Stimulated activated CD4-positive, alpha-beta T cell treated with anti-CD3 and anti-CD28 coated beads, TNF-alpha, amount 100 ng/mL, for 24 hours (primary cell): Measurements from ENCODE around the gene BCAS4.

Source experiments
- DNase-seq, 3 experiments: peaks; one replicate each; pipeline ENCODE4 v3.0.0-alpha.2; 2020; ENCODE audit warnings: low read depth in 3 of 3

Gene BCAS4

DNA sequence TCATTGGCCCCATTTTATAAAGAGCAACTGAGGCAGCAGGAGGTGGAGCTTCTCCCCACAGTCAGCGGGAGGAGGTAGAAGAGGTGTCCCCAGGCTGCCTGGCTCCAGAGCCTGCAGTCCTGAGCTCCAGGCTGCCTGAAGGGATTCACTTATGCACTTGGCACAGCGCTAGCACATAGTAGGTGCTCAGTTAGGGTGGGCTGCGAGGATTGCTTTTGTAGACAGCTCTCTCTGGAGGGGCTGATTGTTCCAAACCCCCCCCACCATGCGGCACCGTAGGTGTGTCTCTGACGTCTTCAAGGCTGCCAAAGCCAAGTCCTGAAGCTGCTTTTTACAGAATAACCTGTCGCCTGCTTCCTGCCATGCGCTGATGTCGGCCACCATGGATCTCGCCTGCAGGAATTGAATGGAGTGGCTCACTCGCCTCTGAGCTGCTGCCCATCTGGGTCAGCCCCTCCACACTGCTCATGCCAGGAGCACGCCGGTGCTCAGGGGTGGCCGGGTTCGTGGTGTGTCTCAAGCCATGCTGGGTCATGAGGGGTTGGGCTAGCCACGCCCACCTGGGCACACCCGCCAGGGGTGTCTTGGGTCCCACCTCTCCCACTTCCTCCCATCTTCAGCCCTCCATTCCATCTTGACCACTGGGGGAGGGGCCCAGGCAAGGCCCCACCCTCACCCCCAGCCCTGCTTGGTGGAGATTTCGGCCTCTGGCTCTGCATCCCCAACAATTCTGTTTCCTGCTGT, 59.8 kb downstream of the BCAS4 start:
- no peak for DNase-seq

DNA sequence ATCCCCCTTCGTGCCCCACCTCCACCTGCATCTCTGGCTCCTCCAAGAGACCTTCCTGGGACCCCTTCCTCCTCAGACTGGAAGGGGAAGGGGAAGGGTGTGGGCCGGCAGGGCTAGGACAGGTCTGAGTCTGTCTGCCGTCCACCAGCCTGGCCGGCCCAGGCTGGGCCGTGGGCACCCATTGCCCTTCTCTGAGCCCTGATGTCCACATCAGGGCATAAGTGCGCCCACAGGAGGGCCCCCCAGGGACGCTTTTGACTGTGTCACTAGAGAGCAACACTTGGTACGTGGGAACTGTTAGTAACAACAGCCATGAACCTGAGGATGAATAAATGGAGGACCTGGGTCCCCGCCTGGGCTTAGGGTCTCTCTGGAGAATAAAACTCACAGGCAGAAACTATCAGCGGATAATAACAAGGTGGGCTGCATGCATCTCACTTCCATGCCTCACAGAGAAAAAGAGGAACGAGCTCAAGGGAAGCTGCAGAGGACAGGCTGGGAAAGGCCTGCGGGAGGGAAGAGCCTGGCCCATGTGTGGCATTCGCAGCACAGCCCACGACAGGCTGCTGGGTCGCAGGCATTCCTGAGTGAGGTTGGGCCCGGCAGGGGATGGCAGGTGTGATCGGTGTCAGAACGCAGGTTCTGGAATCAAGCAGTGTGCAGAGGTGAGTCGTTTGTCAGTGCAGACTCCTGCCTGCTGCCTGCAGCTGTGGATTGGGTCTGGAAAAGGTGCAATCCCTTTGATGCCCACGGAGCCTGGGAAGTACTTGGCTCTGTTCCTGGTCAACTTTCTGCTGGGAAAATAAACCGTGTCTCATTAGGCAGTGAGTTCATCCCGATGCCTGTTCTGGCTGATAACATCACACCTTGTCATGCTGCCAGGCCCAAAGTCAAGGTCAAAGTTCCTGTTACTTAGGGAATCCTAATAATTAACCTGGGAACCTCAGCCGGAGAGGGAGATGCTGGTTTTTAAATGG, 60.9 kb downstream of the BCAS4 start:
- no peak for DNase-seq

DNA sequence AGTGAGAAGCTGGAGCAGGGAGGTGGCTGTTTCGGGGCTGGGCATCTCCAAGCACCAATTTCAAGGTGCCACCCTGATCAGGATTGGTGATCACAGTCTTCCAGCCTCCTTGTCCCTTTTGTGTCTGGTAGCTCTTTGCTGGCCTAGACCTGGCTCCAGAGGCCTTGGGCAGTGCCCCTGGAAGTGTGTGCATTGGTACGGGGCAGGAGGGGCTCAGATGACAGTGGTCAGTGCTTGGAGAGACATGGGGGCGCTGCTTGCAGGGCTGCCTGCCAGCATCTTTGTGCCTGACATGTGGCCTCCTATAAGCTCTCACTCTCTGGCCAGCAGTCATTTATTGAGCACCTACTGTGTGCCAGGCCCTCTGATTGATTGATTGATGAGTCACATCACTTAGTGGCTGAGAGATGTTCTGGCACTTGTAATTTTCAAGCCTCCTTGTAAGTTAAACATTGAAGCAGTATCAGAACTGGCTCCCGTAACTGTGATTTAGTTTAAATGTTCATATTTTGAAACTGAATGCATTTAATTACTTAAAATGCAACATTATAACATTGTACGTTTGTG, 61.7 kb downstream of the BCAS4 start:
- no peak for DNase-seq

DNA sequence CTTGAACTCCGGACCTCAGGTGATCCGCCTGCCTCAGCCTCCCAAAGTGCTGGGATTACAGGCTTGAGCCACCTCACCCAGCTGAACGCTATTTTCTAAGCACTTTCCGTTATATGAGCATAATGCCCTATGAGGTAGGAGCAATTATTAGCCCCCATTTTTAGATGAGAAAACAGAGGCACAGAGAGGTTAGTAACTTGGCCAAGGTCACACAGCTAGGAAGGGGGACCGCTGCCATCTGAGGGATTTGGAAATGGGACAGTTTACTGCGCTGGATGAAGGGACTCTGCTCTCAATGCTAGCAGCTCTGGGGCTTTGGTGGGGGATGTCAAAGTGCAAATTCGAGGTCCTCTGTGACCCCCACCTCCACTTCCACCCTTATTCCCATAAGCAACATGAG, 62.5 kb downstream of the BCAS4 start:
- DNase-seq, result no peak

DNA sequence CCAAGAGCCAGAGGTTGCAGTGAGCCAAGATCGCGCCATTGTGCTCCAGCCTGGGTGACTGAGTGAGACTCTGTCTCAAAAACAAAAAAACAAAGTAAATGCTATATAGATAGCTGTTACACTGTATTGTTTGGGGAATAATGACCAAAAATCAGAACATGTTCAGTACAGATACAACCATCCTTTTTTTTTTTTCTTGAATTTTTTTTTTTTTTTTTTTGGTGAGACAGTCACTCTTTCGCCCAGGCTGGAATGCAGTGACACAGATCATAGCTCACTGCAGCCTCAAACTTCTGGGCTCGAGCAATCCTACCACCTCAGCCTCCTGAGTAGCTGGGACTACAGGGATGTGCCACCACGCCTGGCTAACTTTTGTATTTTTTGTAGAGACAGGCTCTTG, 63.7 kb downstream of the BCAS4 start:
- no peak for DNase-seq

DNA sequence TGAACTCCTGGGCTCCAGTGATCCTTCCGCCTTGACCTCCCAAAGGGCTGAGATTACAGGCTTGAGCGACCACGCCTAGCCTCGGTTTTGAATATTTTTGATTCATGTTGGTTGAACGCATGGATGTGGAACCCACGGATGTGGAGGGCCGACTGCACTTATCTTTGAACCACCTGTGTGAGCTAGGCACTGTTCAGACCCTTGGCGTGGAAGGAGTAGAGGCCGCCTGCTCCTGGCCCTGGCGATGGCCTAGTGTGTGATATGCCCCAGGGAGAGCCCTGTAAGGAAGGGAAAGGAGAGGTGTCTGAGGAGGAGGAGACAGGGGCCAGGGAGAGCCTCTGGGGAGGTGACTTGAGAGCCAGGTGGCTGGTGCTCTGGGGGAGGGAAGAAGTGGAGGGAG, 64.3 kb downstream of the BCAS4 start:
- no peak for DNase-seq

DNA sequence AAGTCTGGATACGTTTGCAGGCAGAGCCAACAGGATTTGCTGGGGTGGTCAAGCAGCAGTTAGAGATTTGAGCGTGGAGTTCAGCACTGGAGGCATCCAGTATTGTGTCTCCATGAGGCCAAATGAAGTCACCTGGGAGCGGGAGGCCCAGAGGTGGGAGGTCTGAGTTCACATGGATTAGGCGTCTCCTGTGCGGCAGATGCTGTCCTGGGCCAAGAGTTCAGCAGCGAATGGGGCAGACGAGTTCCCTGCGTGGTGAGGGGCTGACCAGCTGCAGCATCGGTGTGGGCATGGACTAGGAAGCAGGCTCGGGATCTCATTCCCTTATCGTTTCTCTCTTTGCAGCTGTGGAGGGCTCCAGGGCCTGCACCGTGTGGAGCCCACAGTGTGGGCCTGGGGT, 66.2 kb downstream of the BCAS4 start:
- DNase-seq, result no peak

DNA sequence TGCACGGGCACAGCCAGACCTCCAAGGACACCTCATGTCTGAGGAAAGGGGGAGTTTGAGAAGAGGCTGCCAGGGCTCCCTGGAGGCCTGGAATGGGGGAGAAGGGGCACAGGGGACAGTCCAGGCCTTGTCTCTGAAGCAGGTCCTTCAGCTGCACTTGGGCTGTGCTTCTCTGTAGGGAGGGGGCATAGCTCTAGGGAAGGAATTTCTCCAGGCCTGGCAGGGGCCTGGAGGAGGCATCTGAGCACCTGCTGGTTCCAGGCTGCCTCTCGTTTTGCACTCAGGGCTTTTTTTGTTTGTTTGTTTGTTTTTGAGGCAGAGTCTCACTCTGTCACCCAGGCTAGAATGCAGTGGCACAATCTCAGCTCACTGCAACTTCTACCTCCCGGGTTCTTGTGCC, 67.7 kb downstream of the BCAS4 start:
- DNase-seq, result no peak

DNA sequence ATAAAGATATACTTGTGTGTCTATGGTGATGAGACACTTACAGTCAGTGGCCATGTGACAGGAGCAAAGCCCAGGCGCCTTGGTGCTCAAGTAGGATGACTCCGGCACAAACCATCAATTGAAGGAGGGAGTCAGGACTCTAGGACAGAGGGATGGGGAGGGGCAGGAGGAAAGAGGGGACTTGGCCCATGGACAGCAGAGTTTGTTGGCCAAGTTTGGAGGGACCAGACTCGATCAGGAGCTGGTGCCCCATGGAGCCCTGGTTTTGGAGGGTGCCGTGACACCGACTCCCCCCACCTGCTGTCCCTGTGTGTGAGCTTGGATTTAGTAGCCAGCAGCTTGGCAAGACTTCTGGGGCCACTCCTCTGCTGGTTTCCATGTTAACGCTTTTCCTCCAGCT, 70.3 kb downstream of the BCAS4 start:
- no peak for DNase-seq

DNA sequence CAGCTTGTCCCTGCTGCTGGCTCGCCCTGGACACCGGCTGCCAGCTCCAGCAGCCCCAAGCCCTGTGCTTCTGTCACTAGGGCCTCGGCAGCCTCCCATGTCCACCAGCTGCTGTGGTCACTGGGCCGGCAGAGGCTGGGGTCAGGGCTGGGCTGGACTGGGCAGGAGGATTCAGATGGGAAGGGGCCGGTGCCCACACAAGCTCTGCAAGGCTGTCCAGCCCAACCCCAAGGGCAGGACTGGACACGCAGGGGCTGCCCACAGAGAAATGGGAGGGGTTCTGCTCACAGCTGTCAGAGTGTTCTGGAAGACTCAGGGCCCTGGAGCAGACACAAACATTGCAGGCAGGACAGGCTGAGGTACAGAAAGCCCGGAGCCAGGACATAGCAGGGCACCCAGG, 70.7 kb downstream of the BCAS4 start:
- DNase-seq, result no peak

DNA sequence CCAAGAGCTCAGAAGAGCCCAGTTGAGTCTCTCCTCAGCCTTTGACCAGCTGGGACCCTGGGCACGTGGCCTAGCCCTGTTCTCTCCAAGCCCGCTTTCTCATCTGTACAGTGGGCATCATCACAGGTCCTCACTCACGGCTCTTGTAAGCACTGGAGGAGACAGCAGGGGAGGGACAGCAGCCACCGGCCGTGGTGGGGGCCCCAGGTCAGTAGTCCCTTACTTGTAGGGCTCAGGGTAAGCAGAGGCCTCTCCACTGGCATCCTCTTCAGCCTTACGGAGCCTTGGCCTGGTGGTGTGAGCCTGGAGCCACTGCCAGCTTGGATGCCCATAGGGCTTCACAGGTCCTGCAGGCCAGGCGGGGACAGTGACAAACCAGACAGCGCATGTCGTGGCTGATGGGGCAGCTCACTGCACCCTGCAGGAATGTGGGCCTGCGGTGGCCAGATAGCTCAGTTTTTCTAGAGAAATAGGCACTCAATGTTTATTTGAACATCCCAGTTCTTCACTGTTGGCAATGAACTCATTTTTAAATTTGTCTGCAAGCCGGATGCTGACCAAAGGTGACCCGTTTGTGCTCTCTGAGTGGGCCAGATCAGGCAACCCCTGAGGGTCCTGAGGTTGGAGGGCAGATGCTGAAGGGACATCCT, 71.3 kb downstream of the BCAS4 start:
- DNase-seq, result no peak

DNA sequence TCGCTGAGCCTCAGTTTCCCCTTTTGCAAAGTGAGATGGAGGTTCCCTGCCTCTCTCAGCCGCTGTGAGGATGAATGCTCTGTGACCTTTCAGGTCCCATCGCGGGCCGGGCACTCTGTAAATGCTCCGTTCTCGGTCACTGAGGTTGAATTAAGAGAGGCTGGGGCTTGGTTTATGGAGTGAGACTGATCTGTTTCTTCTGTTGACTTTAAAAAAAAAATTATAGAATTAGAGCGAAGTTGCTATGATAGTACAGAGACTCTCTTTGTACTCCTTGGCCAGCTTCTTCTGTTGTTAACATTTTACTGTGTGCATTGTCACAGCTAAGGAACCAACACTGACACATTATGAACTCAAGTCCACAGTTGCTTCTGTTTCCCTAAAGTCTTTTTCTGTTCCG, 72.0 kb downstream of the BCAS4 start:
- no peak for DNase-seq

DNA sequence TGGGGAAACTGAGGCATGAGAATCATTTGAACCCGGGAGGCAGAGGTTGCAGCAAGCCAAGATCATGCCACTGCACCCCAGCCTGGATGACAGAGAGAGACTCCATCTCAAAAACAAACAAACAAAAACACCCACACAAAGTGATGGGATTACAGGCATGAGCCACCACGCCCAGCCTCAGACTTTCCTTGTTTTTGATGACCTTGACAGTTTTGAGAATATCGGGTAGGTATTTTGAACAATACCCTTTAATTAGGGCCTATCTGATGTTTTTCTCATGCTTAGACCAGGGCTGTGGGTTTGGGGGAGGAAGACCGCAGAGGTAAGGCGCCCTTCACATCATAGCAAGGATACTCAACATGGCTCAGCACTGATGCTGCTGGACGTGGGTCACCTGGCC, 72.9 kb downstream of the BCAS4 start:
- no peak for DNase-seq

DNA sequence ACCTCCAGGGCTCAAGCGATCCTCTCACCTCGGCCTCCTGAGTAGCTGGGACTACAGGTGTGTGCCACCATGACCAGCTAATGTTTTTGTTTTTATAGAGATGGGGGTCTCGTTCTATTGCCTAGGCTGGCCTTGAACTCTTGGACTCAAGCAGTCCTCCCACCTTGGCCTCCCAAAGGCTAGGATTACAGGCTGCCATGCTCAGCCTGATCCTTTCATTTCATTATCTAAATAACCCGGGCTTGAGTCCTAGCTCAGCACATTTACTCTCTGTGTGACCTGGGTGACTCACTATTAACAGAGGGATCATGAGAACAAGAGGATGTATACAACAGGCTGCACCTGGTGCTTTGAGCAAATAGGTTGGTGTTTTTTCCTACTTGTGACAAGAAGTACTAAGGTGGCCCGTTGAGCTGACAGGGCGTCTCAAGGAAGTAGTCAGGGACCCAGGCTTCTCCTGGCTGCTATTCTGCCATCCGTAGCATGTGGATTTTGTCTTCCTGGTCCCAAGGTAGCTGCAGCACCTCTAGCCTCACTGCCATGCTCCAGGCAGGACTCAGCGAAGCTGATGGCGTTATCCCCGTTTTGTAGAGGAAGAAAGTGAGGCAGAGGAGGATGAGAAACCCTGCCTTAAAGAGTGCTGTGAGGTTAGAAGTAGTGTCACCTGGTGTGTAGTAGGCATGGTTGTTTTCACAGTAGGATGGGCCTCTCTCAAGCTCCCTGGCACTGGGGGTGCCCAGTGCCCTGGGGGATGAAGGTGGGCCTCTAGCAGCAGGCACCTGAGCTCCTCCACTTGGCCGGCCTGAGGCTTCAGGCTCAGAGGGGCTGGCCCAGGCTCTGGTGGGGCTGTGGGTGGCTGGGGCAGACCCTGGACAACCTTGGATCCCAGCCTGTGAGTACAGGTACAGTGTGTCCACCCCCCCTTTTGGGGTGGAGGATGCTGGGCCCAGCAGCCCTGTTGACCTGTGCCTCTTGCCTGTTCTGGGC, 73.9 kb downstream of the BCAS4 start:
- DNase-seq, result no peak

DNA sequence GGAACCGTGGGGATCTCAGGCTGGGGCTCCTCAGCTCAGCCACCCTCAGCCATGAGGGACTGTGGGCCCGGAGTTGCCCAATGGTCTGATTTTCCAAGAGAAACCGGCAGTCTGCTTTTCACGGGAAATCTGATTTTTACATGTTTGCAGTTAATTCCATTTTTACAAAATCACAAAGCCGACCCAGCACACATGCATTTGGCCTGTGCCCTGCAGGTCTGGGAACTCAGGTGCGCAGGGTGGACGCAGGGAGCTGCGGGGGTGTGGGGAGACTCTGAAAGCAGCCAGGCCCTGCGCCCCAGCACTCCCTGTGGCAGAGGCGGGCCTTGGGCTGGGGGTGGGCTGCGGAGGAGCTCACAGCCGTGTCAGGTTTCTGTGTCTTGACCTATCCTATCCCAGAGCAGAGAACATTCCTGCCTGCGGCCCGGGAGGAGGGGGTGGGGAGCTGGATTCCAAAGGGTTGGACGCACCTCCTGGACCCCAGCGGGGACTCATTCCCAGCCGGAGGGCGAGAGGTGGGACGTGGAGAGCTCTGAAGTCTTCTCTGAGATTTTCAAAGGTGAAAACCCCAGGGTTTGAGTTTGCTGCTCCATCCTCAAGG, 75.8 kb downstream of the BCAS4 start:
- DNase-seq, result no peak

DNA sequence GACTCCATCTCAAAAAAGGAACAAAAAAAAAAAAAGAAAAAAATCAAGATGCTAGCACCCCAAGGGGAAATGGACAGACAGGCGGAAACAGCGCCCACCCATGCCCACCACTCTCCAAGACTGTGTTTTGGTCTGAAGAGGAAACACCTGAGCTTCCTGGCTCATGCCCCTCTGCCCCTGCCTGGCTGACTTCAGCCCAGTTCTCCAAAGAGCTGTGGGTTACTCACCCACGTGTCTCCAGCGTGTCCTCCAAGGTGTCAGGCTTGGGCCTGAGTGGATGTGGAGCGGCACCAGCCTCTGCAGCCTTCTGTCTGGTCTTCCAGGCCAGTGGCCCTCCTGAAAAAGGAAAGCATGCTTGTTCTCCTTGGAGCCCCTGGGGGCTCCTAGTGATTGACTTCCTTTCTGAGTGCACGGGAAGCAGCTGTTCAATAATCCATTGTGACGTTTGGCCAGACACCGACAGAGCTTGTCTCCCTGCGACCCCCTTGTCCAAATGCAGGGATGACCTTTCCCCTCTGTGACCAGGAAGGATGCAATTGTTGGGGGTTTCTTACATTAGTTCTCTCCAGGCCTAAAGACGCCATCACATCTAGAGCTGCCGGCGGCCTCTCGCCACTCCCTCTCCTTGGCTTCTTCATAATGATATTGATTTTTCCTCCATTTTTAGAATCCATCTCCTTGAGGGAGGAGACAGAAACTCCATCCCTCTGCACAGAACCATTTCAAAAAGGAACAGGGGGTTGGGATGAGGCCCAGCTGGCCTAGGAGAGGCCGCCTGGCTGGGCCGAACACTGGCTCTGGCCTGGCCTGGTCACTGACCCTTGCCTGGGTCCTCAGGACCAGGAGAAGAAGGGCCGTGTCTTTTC, 77.9 kb downstream of the BCAS4 start:
- DNase-seq, result no peak

DNA sequence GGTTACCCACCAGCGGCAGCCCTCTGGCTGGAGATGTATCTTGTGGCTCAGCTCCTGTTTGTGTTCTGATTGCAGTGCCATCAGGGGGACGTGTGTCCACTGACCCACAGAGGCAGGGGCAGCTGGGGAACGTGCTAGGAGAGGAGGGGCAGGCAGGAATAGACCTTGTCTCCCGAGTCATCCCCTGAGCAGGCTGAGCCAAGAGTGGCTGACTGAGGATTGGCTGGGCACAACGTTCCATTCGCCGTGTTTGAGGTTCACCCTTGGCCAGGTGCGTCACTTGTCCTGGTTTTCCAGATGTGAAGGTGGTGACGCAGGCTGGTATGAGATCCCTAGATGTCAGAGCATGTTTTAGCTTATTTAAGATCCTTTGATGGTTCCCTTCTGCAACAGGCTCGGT, 78.7 kb downstream of the BCAS4 start:
- no peak for DNase-seq

DNA sequence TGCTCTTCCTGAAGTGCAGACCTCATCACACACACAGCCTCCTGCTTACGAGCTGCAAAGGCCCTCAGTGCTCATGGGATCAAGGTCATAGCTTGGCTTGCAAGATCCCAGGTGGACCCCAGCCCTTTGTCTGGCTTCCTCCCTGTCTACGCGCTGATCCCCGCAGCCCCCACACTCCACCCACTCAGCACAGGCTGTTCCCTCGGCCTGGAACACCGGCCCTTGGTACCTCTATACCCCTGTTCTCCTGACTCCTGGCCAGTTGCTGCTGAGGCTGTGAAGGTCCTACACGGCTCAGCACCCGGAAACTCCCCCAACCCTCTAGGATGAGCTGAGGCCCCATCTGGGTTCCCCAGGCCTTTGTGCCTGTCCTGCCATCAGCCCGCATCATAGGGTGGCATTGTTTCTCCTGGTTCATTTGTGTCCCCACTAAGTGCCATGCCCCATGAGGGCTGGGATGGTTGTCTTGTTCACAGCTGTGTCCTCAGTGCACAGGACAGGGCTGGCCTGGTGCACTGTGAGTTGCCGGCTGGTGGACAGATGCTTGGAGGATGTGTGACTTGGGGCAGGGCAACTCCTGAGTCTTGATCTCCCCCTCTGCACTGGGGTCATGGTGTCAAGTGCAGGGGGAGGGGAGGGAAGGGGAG, 79.4 kb downstream of the BCAS4 start:
- no peak for DNase-seq
